Measurements from ENCODE around the gene PPM1N. TPM values are rescaled to one million over a fixed set of nuclear protein-coding genes. Genes with fewer than 3 reads are reported as not detected.

PPM1N gene
- total and polyA plus RNA-seq, 2 of the 13 experiments (the other 11 are each of a cell fraction or from before 2014, with no cell fraction given), result 0.31 to 1.8 TPM

- TF ChIP-seq ETS1 (CRISPR knock-in tag; IDR thresholded peaks at IDR 0.05) (peak; percentile 79; the same call in 1 of the 2 replicates), ZC3H13 (CRISPR knock-in tag; IDR thresholded peaks at IDR 0.05) (0 out of 2 replicates have a peak, but pooled peaks have one; percentile 42), ZSCAN22 (CRISPR knock-in tag; IDR thresholded peaks at IDR 0.05) (no peak), ELF4 (CRISPR knock-in tag; IDR thresholded peaks at IDR 0.05; ENCODE audit: borderline replicate concordance) (no peak), SSRP1 (CRISPR knock-in tag; IDR thresholded peaks at IDR 0.05) (no peak), THRA (CRISPR knock-in tag; IDR thresholded peaks at IDR 0.05; ENCODE audit: borderline replicate concordance) (peak; percentile 75), RXRB (CRISPR knock-in tag; IDR thresholded peaks at IDR 0.05; ENCODE audit: borderline replicate concordance) (peak; percentile 47; the same call in 1 of the 2 replicates), ZNF547 (CRISPR knock-in tag; IDR thresholded peaks at IDR 0.05) (peak; percentile 81), TGIF2 (CRISPR knock-in tag; IDR thresholded peaks at IDR 0.05) (peak; percentile 83; the same call in 1 of the 2 replicates), BCLAF1 (IDR thresholded peaks at IDR 0.05) (no peak), HOXA3 (CRISPR knock-in tag; IDR thresholded peaks at IDR 0.05) (peak; percentile 59), ZBTB33 (CRISPR knock-in tag; IDR thresholded peaks at IDR 0.05) (no peak), ZNF672 (CRISPR knock-in tag; IDR thresholded peaks at IDR 0.05) (no peak), HOMEZ (CRISPR knock-in tag; IDR thresholded peaks at IDR 0.05; ENCODE audit: low read depth) (no peak), ZGPAT (CRISPR knock-in tag; IDR thresholded peaks at IDR 0.05) (peak; percentile 76; the same call in 1 of the 2 replicates), PAF1 (CRISPR knock-in tag; IDR thresholded peaks at IDR 0.05) (no peak), HNRNPL (IDR thresholded peaks at IDR 0.05; ENCODE audit: low read depth, low read length) (no peak), CHD4 (IDR thresholded peaks at IDR 0.05; ENCODE audit: borderline replicate concordance, low read length) (no peak), SP140L (CRISPR knock-in tag; IDR thresholded peaks at IDR 0.05; ENCODE audit: borderline replicate concordance) (no peak), ZNF670 (CRISPR knock-in tag; IDR thresholded peaks at IDR 0.05; ENCODE audit: borderline replicate concordance) (no peak)
These were observed 1.8 kb upstream of the PPM1N start (continued) for GRCh38 chr19:45496349-45496953.
